HG03439 (cell line): ENCODE results near the gene GARNL3.

Experiments
- ATAC-seq: cut with Tn5 transposase; IDR thresholded peaks from one replicate; pipeline ENCODE4 v1.9.1; 2021; ENCODE audit warnings: mild to moderate bottlenecking, moderate library complexity; ENCODE audit not compliant: unreplicated experiment

The GARNL3 gene

DNA sequence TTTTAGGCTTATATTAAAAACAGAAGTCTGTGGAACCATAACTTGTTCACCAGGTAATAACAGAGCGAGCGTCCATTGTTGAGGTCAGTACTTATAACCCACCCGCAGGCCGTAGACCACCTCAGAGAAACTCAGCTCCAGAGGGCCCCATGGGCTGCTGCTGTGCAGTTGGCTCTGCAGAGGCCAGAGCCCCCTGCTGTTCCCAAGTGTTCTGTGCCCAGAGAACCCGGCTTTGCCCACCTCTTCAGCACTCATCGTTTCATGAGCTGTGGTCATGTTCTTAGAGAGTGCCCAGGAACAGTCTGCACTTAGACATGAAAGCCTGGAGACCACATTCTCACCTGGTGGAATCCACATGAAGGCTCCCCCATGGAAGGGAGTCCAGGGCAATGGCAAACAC, 82.0 kb downstream of the GARNL3 start:
- no peak for ATAC-seq

- ATAC-seq, result no peak
Observed at GRCh38 chr9:127347831-127348776, 83.5 kb downstream of the GARNL3 start.

DNA sequence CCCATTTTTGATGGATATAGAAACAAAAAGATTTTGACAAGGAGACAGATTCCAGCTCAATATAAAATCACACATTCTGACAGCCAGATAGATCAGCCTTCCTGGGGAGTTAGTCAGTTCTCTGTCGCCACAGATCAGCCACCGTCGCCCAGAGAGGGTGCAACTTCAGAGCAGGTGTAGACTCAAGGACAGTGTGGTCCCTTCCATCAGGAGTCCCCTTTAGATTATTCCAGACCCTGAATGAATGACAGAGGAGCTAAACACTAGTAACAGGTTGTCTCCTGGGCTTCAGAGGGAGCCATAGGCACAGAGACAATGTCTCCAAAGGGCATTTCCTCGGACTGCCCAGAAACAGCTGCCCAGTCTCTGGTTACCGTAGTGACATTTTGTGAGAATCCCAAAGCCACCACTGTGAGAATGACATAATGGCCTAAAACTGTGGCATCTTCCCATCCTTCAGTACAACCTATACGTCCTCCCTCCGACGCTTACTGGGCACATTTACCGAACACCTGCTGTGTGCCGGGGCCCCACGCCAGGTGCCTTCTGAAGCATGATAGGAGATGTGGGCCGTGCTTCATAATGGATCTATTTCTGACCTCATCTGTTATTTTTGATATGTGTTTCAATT, 85.0 kb downstream of the GARNL3 start:
- ATAC-seq, result no peak

- ATAC-seq, result no peak
Observed at GRCh38 chr9:127351182-127352166, 86.9 kb downstream of the GARNL3 start.

GRCh38 chr9:127353882-127354281, 89.3 kb downstream of the GARNL3 start:
- ATAC-seq, result no peak

DNA sequence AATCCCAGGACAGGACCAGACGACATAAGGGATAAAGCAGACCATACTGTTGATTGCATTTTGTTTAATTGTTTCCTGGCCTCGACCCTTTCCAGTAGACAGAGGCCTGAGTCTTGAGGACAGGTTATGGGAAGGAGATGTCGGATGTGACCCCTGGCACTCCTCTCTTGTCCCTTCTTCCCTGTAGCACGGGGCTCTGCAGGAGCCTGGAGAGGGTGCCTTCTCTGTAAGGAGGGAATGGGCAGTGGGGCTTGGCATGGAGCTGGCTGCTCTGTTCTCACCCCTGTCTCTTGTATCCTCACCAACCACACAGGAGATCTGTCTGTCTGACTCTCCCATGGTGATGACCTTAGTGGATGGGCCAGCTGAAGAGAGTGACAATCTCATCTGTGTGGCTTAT, 92.3 kb downstream of the GARNL3 start:
- ATAC-seq, result no peak

DNA sequence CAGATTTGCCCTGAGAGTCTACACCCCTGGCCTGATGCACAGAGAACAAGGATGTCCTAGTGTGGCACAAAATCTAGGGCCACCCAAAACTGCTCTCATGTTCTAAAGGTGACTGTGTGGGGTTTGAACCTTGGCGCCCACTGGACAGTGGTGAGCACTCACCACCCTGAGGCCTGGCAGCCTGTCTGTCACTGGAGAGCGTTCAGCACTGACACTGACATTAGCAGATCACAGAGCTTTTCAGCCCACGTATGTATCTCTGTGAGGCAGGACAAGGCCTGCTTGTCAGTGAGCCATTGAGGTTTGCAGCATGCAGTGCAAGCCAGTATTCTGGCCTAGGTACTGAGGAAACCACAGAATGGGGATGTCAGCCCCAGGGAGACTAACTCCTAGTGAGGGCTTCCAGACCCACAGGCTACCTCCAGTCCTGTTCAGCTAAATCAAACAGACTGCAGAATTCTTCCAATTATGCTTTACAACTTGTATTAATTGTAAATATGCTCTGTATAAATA, 93.5 kb downstream of the GARNL3 start:
- no peak for ATAC-seq

DNA sequence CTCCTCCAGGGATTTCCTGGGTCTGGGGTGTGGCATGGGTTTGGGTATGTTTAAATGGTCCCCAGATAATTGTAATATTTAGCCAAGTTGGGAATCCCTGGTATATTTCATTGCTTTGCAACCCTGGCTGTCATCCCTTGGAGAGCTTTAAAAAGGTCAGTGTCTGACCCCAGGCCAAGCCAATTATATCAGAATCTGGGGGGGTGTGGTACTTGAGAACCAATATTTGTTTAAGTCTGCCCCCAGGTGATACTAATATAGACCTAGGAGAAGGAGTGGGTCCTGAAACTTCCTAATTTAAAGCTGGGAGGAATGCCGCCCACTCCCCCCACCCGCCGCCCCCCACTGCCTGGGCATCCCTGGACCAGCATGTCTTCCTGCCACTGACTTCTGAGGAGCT, 94.2 kb downstream of the GARNL3 start:
- ATAC-seq, result no peak

GRCh38 chr9:127360250-127360649, 95.7 kb downstream of the GARNL3 start:
- no peak for ATAC-seq

DNA sequence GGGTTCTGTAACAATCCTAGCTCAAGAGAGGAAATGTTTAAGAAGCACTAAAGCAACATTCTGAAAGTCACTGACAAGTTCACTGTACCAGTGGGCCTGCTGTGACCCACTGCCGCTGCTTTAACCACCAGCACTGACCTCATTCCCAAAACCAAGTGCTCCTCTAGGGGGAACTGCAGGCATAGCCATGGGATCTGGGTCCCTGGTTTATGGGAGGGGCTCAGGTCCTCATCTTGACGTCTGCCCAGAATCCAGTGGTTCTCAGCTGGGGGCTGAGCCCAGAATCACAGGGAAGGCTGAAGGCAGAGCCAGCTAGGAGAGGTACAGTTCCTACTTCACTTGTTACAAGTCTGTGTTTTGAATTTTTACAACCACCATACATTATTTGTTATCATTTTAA, 96.3 kb downstream of the GARNL3 start:
- ATAC-seq, result no peak

- no peak for ATAC-seq
Observed at GRCh38 chr9:127361561-127361960, 97.0 kb downstream of the GARNL3 start.

DNA sequence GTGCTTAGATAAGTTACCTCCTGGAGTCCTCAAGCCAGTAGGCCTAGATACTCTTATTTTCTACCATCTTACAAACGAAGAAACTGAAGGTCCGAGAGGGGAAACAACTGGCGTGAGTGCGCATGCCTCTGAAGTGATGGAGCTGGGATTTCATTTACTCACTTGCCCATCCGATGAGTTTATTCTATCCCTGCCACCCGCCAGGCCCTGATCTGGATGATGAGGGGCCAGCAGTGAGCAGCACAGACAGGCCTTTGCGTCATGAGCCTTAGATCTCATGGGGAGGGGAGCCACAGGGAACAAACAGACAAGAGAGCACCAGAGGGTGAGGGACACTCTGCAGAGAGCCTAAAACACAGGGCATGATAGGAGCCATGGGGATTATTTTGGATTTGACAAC, 98.3 kb downstream of the GARNL3 start:
- ATAC-seq, result no peak

- no peak for ATAC-seq
Observed at GRCh38 chr9:127365461-127365860, 100.9 kb downstream of the GARNL3 start.

- ATAC-seq, result no peak
Observed at GRCh38 chr9:127366594-127366993, 102.0 kb downstream of the GARNL3 start.

- ATAC-seq, result no peak
Observed at GRCh38 chr9:127368852-127369402, 104.4 kb downstream of the GARNL3 start.

DNA sequence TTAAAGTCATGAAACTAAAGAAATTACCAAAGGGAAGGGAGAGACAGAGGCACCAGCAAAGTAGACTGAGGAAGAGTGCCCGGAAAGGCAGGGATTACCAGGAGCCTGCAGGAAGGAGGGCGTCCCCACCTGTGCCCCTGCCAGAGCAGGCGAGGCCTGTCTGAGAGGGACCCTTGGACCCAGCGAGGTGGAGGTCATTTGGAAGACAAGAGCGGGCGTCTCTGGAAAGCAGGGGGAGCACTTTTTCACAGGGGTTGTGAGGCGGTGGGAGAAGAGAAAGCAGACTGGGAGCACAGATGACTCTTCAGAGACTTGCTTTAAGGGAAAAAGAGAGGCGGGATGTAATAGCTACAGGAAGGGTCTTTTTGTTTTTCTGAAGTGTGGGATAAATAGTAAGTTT, 104.9 kb downstream of the GARNL3 start:
- no peak for ATAC-seq

- ATAC-seq, result no peak
Observed at GRCh38 chr9:127370147-127370579, 105.6 kb downstream of the GARNL3 start.

DNA sequence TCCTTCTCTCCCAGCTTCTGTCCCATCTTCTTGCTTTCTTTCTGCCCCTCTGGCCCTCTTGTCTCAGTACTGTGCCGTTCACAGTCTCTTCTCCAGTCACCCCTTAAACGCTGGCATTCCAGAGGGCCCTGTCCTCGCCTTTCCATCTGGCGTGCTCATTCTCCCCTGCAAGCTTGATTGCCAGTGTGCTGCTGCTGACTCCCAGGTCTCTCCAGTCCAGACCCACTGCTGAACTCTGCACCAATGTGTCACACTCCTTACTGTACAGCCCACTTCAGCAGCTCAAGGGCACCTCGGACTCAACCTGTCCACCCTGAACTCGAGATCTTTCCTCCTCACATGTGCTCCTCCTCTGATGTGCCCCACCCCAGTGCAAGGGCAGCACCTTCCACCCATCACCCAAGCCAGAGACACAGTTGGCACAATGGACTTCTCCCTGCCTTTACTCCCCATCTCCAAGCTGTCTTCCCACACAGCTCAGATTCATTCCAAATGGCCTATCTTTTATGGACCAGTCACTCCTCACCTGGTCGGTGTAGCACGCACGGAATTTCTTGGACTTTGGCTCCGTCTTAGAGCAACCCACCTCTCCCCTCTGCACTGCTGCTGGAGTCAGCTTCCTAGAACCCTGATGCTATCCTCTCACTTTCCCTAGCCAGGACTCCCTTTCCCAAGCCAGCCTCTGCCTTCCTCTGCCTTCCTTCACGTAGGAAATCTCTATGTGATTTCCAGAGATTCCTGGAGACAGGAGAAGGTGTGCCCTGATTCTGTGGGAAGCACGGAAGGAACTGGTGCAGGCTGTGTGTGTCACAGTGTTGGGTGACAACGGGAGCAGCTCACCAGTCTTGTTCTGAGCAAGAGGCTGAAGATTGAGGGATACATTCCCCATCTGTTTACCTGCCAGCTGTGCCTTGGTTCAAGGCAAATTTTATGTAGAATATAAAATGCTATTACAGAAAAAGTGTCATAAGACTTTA, 106.4 kb downstream of the GARNL3 start:
- no peak for ATAC-seq

GRCh38 chr9:127380479-127380878, 115.9 kb downstream of the GARNL3 start:
- ATAC-seq, result no peak
